SHP77 treated with DMSO at 0.1 percent for 48 hours (cell line): ENCODE measurements around the gene RNF186.
A peak's percentile ranks its signal among the peaks of the same experiment; 100 is the strongest.
"Not testable (repeated sequence)": the region's sequence is repeated elsewhere in the genome, so short reads cannot be mapped to it uniquely, and the experiment has no call there.

Experiments used
- DNase-seq: peaks from one replicate; lab custom pipeline; 2025; lab: John Stamatoyannopoulos, UW

RNF186 gene

GRCh38 chr1:19814681-19815503 is at the start of gene RNF186:
Gene RNF186 (minus strand): TSS chr1:19815283. CDS start chr1:19815101, 182 bp downstream.
- DNase-seq: peak; percentile 40

- no peak for DNase-seq
Observed at GRCh38 chr1:19864570-19865160, 49.6 kb upstream of the RNF186 start.

GRCh38 chr1:19862944-19863343 is 47.9 kb upstream of the RNF186 start:
- DNase-seq: no peak

GRCh38 chr1:19861842-19862530 is 46.9 kb upstream of the RNF186 start:
- DNase-seq: no peak

GRCh38 chr1:19861034-19861433 is 46.0 kb upstream of the RNF186 start:
- no peak for DNase-seq

GRCh38 chr1:19860418-19860817 is 45.3 kb upstream of the RNF186 start:
- DNase-seq: no peak

GRCh38 chr1:19859876-19860275 is 44.8 kb upstream of the RNF186 start:
- no peak for DNase-seq

GRCh38 chr1:19858893-19859292 is 43.8 kb upstream of the RNF186 start:
- DNase-seq: no peak

- no peak for DNase-seq
Observed at GRCh38 chr1:19854866-19855265, 39.8 kb upstream of the RNF186 start.

GRCh38 chr1:19852036-19852435 is 37.0 kb upstream of the RNF186 start:
- DNase-seq: no peak

- DNase-seq: no peak
Observed at GRCh38 chr1:19850214-19850613, 35.1 kb upstream of the RNF186 start.

GRCh38 chr1:19849307-19849706 is 34.2 kb upstream of the RNF186 start:
- DNase-seq: not testable (repeated sequence)

- not testable (repeated sequence) for DNase-seq
Observed at GRCh38 chr1:19847334-19847733, 32.3 kb upstream of the RNF186 start.

GRCh38 chr1:19846338-19846737 is 31.3 kb upstream of the RNF186 start:
- no peak for DNase-seq

- DNase-seq: no peak
Observed at GRCh38 chr1:19845555-19845954, 30.5 kb upstream of the RNF186 start.

- no peak for DNase-seq
Observed at GRCh38 chr1:19844731-19845495, 29.8 kb upstream of the RNF186 start.

GRCh38 chr1:19840228-19840627 is 25.1 kb upstream of the RNF186 start:
- DNase-seq: no peak

- DNase-seq: no peak
Observed at GRCh38 chr1:19837866-19838265, 22.8 kb upstream of the RNF186 start.

GRCh38 chr1:19835578-19835977 is 20.5 kb upstream of the RNF186 start:
- DNase-seq: no peak

- DNase-seq: no peak
Observed at GRCh38 chr1:19831441-19831840, 16.4 kb upstream of the RNF186 start.

GRCh38 chr1:19828546-19828945 is 13.5 kb upstream of the RNF186 start:
- no peak for DNase-seq

- no peak for DNase-seq
Observed at GRCh38 chr1:19825298-19825697, 10.2 kb upstream of the RNF186 start.
